ENCODE data around the gene TENM4.

DNA sequence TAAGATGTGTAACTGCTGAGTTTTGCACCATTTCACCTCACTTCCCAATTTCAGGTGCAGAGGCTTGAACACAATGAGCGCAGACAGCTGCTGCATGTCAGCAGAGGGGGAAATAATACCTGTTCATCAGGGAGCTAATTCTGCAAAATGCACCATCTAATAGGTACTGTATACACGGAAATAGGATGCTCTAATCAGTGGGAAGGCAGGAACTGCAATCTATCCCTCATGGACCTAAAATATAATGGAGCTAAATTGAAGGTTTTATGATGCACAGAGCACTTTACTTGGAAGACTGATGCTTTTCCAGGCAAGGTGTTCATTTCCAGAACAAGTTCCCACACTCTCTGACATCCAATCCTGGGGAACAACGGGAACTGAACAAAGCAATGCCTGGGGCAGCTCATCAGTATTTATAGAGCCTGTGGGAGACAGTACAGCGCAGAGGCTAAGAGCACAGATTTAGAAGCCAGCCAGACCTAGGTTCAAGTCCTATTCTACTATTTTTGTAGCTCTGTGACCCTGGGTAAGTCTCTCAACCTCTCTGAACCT is 78.5 kb downstream of the TENM4 start:
- TF ChIP-seq EZH2 (IDR thresholded peaks at IDR 0.05; ENCODE audit: borderline replicate concordance, low read depth, low read length, severe bottlenecking): no peak
- TF ChIP-seq, protein P1, sequence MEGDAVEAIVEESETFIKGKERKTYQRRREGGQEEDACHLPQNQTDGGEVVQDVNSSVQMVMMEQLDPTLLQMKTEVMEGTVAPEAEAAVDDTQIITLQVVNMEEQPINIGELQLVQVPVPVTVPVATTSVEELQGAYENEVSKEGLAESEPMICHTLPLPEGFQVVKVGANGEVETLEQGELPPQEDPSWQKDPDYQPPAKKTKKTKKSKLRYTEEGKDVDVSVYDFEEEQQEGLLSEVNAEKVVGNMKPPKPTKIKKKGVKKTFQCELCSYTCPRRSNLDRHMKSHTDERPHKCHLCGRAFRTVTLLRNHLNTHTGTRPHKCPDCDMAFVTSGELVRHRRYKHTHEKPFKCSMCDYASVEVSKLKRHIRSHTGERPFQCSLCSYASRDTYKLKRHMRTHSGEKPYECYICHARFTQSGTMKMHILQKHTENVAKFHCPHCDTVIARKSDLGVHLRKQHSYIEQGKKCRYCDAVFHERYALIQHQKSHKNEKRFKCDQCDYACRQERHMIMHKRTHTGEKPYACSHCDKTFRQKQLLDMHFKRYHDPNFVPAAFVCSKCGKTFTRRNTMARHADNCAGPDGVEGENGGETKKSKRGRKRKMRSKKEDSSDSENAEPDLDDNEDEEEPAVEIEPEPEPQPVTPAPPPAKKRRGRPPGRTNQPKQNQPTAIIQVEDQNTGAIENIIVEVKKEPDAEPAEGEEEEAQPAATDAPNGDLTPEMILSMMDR (IDR thresholded peaks at IDR 0.05; ENCODE audit: borderline replicate concordance, extremely low read depth, low read length, poor library complexity, severe bottlenecking): no peak

Measured in DND-41 (cell line).